HepG2 (cell line): Measurements from ENCODE around the gene DNM1. TPM values are rescaled to one million over a fixed set of nuclear protein-coding genes. Genes with fewer than 3 reads are reported as not detected.

Source experiments
- FOXA3 ChIP-seq: IDR thresholded peaks from 2 replicates; pipeline ENCODE4 v1.6.1; 2016; ENCODE audit warnings: missing genetic modification reagents, missing compliant biosample characterization
- HOXA9 ChIP-seq: sonication (generic); formaldehyde crosslinking; IDR thresholded peaks from 2 replicates; pipeline ENCODE4 v1.8.1; 2022; ENCODE audit warnings: missing genetic modification reagents, mild to moderate bottlenecking, moderate library complexity, borderline replicate concordance
- MED1 ChIP-seq: sonication (generic); formaldehyde crosslinking; IDR thresholded peaks from 2 replicates; pipeline ENCODE4 v1.4.0; 2020; ENCODE audit warnings: missing genetic modification reagents
- MIXL1 ChIP-seq: IDR thresholded peaks from 2 replicates; pipeline ENCODE4 v1.6.1; 2016
- SUZ12 ChIP-seq: fragments of 150-350 bp; IDR thresholded peaks from 2 replicates; pipeline ENCODE4 v1.6.1; 2014; ENCODE audit warnings: low read depth, low read length
- ZBTB40 ChIP-seq, 2 experiments: fragments of 450-650 bp in 1 of 2; sonication (generic) in 1 of 2; formaldehyde crosslinking in 1 of 2; IDR thresholded peaks; 2 replicates each; pipeline versions ENCODE4 v1.6.1 to v1.8.0; 2016 to 2022; ENCODE audit warnings: antibody characterized with exemption in 1 of 2, mild to moderate bottlenecking in 1 of 2, missing genetic modification reagents in 1 of 2
- polyA plus RNA-seq, 8 experiments: library from polyadenylated mRNA; depleted of rRNA in 3 of 8; stranded (reverse) in 7 of 8; unstranded in 1 of 8; fragments of >200 nt; fragmentation: Illumina TruSeq in 4 of 8; extraction: Trizol in 4 of 8; gene quantifications; 2 replicates each; pipeline versions ENCODE4 v1.2.1 to v1.2.3, GENCODE V29; 2011 to 2016; ENCODE audit warnings: low read depth in 4 of 8, missing spikeins in 1 of 8, mixed read lengths in 1 of 8; ENCODE audit not compliant: insufficient read depth in 1 of 8
- total RNA-seq, 5 experiments: library from RNA; depleted of rRNA; stranded (reverse); fragments of >200 nt; fragmentation: Illumina TruSeq; extraction: Trizol; gene quantifications; 2 replicates each; pipeline ENCODE4 v1.2.3, GENCODE V29; 2016; ENCODE audit warnings: low read depth in 1 of 5
- TF ChIP-seq, protein P1 (sequence below), 2 experiments: sonication (generic) in 1 of 2; formaldehyde crosslinking in 1 of 2; IDR thresholded peaks; 2 replicates each; pipeline versions ENCODE4 v1.5.1 to v1.6.1; 2011 to 2020; ENCODE audit warnings: borderline replicate concordance in 1 of 2, low read depth in 1 of 2, low read length in 1 of 2, mild to moderate bottlenecking in 1 of 2, missing genetic modification reagents in 1 of 2, moderate library complexity in 1 of 2
- TF ChIP-seq, protein P2 (sequence below), 2 experiments: sonication (generic) in 1 of 2; formaldehyde crosslinking in 1 of 2; IDR thresholded peaks; 2 replicates each; pipeline versions ENCODE4 v1.6.1 to v1.9.0; 2014 to 2022; ENCODE audit warnings: antibody characterized with exemption in 1 of 2, borderline replicate concordance in 1 of 2, inconsistent platforms in 1 of 2, low read depth in 1 of 2, missing genetic modification reagents in 1 of 2

DNM1 gene
- total and polyA plus RNA-seq, 2 of the 13 experiments (the other 11 are each of a cell fraction or from before 2014, with no cell fraction given) = 0.13 to 0.58 TPM

DNA sequence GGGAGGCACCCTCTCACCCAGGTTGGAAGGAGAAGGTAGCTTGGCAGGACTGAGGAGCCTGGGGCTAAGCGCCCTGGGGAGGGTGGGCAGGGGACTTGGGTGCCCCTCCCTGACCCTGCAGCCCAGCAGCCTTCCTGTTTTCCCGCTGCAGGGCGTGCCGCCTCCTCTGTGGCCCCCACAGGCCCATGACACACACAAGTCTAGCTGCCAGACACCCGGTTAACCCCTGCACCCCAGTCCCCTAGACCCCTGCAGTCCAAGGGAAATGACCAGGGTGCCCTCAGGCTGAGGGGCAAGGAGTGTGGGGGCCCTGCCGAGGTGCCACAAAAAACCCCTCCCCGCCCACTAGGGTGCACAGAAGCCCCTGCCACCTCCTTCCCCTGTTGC is 39.6 kb downstream of the DNM1 start (continued):
- TF ChIP-seq FOXA3 (CRISPR knock-in tag) (no peak), MIXL1 (no peak), ZBTB40 (IDR thresholded peaks at IDR 0.05) (no peak), ZBTB40 (CRISPR knock-in tag; IDR thresholded peaks at IDR 0.05) (no peak), SUZ12 (no peak), MED1 (CRISPR knock-in tag) (no peak), HOXA9 (CRISPR knock-in tag) (no peak)
- TF ChIP-seq, protein P1, sequence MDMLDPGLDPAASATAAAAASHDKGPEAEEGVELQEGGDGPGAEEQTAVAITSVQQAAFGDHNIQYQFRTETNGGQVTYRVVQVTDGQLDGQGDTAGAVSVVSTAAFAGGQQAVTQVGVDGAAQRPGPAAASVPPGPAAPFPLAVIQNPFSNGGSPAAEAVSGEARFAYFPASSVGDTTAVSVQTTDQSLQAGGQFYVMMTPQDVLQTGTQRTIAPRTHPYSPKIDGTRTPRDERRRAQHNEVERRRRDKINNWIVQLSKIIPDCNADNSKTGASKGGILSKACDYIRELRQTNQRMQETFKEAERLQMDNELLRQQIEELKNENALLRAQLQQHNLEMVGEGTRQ (IDR thresholded peaks at IDR 0.05; ENCODE audit: low read depth, low read length) = no peak
- TF ChIP-seq, protein P1 (CRISPR knock-in tag; IDR thresholded peaks at IDR 0.05; ENCODE audit: borderline replicate concordance) = no peak
- TF ChIP-seq, protein P2, sequence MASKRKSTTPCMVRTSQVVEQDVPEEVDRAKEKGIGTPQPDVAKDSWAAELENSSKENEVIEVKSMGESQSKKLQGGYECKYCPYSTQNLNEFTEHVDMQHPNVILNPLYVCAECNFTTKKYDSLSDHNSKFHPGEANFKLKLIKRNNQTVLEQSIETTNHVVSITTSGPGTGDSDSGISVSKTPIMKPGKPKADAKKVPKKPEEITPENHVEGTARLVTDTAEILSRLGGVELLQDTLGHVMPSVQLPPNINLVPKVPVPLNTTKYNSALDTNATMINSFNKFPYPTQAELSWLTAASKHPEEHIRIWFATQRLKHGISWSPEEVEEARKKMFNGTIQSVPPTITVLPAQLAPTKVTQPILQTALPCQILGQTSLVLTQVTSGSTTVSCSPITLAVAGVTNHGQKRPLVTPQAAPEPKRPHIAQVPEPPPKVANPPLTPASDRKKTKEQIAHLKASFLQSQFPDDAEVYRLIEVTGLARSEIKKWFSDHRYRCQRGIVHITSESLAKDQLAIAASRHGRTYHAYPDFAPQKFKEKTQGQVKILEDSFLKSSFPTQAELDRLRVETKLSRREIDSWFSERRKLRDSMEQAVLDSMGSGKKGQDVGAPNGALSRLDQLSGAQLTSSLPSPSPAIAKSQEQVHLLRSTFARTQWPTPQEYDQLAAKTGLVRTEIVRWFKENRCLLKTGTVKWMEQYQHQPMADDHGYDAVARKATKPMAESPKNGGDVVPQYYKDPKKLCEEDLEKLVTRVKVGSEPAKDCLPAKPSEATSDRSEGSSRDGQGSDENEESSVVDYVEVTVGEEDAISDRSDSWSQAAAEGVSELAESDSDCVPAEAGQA (IDR thresholded peaks at IDR 0.05; ENCODE audit: low read depth) = no peak
- TF ChIP-seq, protein P2 (CRISPR knock-in tag; IDR thresholded peaks at IDR 0.05; ENCODE audit: borderline replicate concordance) = no peak
